Posterior vena cava (tissue), 2 donors: ENCODE measurements around the gene DHRS2. TPM values are rescaled to one million over a fixed set of nuclear protein-coding genes. Genes with fewer than 3 reads are reported as not detected.

ENCODE experiments used
- DNase-seq: peaks from one replicate; pipeline ENCODE4 v3.0.0-alpha.2; 2020; ENCODE audit warnings: low spot score
- intact Hi-C, 2 donors: fragments of 100-400 bp; cut with DNase I; formaldehyde crosslinking; loops; one replicate each; pipeline versions ENCODE4 v1.14.1 to v1.14.2; 2022 to 2023
- total RNA-seq, 2 donors: library from RNA; stranded (reverse); fragmentation: NEBNext Ultra II Directional; extraction: Animal tissue kit (Norgen Biotek cat#: 25700); gene quantifications; one replicate each; pipeline ENCODE4 v1.2.1, GENCODE V29; 2021
- donor health status: DM: yes; HTN: yes; CAD: no.
- donor health status: DM: yes; HTN: yes; CAD: no.

DHRS2 gene
- total RNA-seq, 2 donors from 2014 or later, result not detected

GRCh38 chr14:23610815-23611289 is 25.3 kb upstream of the DHRS2 start:
- no peak for DNase-seq
- intact Hi-C loops, result no loop called here

GRCh38 chr14:23612354-23612732 is 23.8 kb upstream of the DHRS2 start:
- intact Hi-C loops, result no loop called here
- no peak for DNase-seq

- intact Hi-C loops, result no loop called here
- no peak for DNase-seq
Measured at GRCh38 chr14:23612802-23613201, 23.4 kb upstream of the DHRS2 start.

- intact Hi-C loops, result no loop called here
Measured at GRCh38 chr14:23613242-23614070, 22.7 kb upstream of the DHRS2 start.

GRCh38 chr14:23614395-23614828 is 21.8 kb upstream of the DHRS2 start:
- no peak for DNase-seq
- intact Hi-C loops, result no loop called here

More at GRCh38 chr14:23613242-23614070, 22.7 kb upstream of the DHRS2 start:
- DNase-seq, result no peak

- intact Hi-C loops, result no loop called here
- DNase-seq, result no peak
Measured at GRCh38 chr14:23615856-23616255, 20.3 kb upstream of the DHRS2 start.

- intact Hi-C loops, result no loop called here
- no peak for DNase-seq
Measured at GRCh38 chr14:23617539-23617938, 18.6 kb upstream of the DHRS2 start.

- DNase-seq, result no peak
- intact Hi-C loops, result no loop called here
Measured at GRCh38 chr14:23618415-23618988, 17.7 kb upstream of the DHRS2 start.

GRCh38 chr14:23620177-23620702 is 15.9 kb upstream of the DHRS2 start:
- no peak for DNase-seq
- intact Hi-C loops, result no loop called here

GRCh38 chr14:23621204-23621931 is 14.8 kb upstream of the DHRS2 start:
- intact Hi-C loops, result no loop called here

GRCh38 chr14:23621932-23622730 is 14.0 kb upstream of the DHRS2 start:
- DNase-seq, result no peak
- intact Hi-C loops, result no loop called here

More at GRCh38 chr14:23621204-23621931, 14.8 kb upstream of the DHRS2 start:
- DNase-seq, result no peak

- intact Hi-C loops, result no loop called here
Measured at GRCh38 chr14:23622990-23623389, 13.2 kb upstream of the DHRS2 start.

GRCh38 chr14:23623962-23624361 is 12.2 kb upstream of the DHRS2 start:
- no peak for DNase-seq
- intact Hi-C loops, result no loop called here

More at GRCh38 chr14:23622990-23623389, 13.2 kb upstream of the DHRS2 start:
- no peak for DNase-seq

GRCh38 chr14:23624830-23625404 is 11.2 kb upstream of the DHRS2 start:
- intact Hi-C loops, result no loop called here
- no peak for DNase-seq

GRCh38 chr14:23626946-23627345 is 9.2 kb upstream of the DHRS2 start:
- intact Hi-C loops, result no loop called here
- no peak for DNase-seq

- intact Hi-C loops, result no loop called here
- DNase-seq, result no peak
Measured at GRCh38 chr14:23627961-23628360, 8.2 kb upstream of the DHRS2 start.

GRCh38 chr14:23629204-23629603 is 7.0 kb upstream of the DHRS2 start:
- no peak for DNase-seq
- intact Hi-C loops, result no loop called here

- intact Hi-C loops, result loop anchor here in 1 of 2 donors (10.0 kb wide), 1 partner anchor 275 kb away; no protein-coding TSS in a partner anchor
- DNase-seq, result no peak
Measured at GRCh38 chr14:23629832-23630396, 6.2 kb upstream of the DHRS2 start.
